ENCODE results near the gene TMPRSS4. TPM values are rescaled to one million over a fixed set of nuclear protein-coding genes. Genes with fewer than 3 reads are reported as not detected.
"Not testable (repeated sequence)": the region's sequence is repeated elsewhere in the genome, so short reads cannot be mapped to it uniquely, and the experiment has no call there.

The TMPRSS4 gene
- total RNA-seq, 2 experiments from 2014 or later: not detected

GRCh38 chr11:118057251-118058145 lies 19.4 kb upstream of the TMPRSS4 start:
- Mint-ChIP-seq H3K9me3 (no peaks in the 10 kb centered on the region), H3K4me3 (no peak overlapping the region), H3K27ac (no peak overlapping the region), H3K27me3 (ENCODE audit: low read depth) (no peaks in the 10 kb centered on the region), H3K36me3 (ENCODE audit: low read depth) (no peaks in the 10 kb centered on the region), H3K4me1 (ENCODE audit: low read depth) (peaks cover 7% of the 10 kb centered on the region)
- intact Hi-C loops (cut with micrococcal nuclease): loop anchor here (10.0 kb wide), 1 partner anchor 633 kb away; no protein-coding TSS in a partner anchor
- no peak for DNase-seq
- CTCF ChIA-PET: interaction anchor here (0.5 to 10.2 kb wide), 3 partner anchors 109 to 249 kb away, joined by 3 to 230 read pairs (median 4); no protein-coding TSS in a partner anchor

DNA sequence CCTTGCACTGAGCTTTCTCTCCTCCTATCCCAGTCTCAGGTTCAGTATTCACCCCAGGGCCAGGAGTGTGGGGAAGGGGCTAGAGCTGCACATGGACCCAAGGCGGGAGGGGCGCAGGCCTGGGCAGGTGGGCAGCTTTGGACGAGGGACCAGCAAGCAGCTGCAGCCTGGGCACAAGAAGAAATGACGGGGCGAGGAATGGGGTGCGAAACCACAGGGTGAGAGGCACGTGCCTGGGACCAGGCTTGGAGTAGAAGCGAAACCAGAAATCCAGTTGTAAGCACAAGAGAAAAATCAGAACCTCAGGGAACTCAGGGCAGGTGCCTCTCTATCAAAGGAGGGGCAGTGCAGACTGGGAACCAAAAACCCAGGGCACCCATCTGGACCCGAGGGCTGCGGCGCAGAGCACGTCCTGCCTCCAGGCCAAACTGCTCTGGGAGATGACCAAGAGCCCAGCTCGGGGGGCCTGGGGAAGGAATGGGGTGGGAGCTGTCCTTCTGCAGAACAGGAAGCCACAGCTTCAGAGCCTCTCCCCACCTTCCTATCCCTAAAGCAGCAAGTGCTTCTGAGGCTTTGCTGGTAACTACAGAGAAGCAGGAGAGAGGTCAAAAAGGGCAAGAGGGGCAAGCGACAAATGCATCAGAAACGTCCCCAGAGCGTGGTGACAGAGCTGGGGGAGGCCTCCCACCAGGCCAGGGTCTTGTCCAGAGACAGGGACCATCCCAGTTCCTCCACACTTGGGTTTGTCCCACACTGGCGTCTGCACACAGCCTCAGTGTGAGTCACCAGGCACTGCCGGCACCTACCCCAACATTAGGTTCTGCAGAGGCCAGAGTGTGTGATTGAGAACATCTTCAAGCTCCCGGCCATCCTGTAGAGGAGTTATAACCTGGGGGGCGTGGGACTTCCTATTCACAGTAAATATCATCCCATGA lies 18.3 kb upstream of the TMPRSS4 start:
- CTCF ChIA-PET: interaction anchor here (0.5 to 10.2 kb wide), 4 partner anchors 110 to 251 kb away, joined by 3 to 230 read pairs (median 4); no protein-coding TSS in a partner anchor
- no peaks in the 10 kb centered on the region for H3K9me3 Mint-ChIP-seq
- no peak overlapping the region for H3K27ac Mint-ChIP-seq
- H3K36me3 Mint-ChIP-seq (ENCODE audit: low read depth): no peaks in the 10 kb centered on the region
- no peaks in the 10 kb centered on the region for H3K4me1 Mint-ChIP-seq (ENCODE audit: low read depth)
- intact Hi-C loops (cut with micrococcal nuclease): loop anchor here (10.0 kb wide), 1 partner anchor 634 kb away; no protein-coding TSS in a partner anchor
- H3K27me3 Mint-ChIP-seq (ENCODE audit: low read depth): no peaks in the 10 kb centered on the region
- H3K4me3 Mint-ChIP-seq: no peak overlapping the region
- no peak for DNase-seq

- Mint-ChIP-seq H3K27me3 (ENCODE audit: low read depth) (no peaks in the 10 kb centered on the region), H3K4me1 (ENCODE audit: low read depth) (no peaks in the 10 kb centered on the region), H3K27ac (no peak overlapping the region), H3K4me3 (no peak overlapping the region), H3K36me3 (ENCODE audit: low read depth) (no peaks in the 10 kb centered on the region), H3K9me3 (no peaks in the 10 kb centered on the region)
- no peak for DNase-seq
- intact Hi-C loops (cut with micrococcal nuclease): loop anchor here (10.0 kb wide), 1 partner anchor 635 kb away; no protein-coding TSS in a partner anchor
- CTCF ChIA-PET: interaction anchor here (1.5 to 10.2 kb wide), 2 partner anchors 111 to 216 kb away, joined by 4 to 230 read pairs; no protein-coding TSS in a partner anchor
Observed at GRCh38 chr11:118059246-118059940, 17.5 kb upstream of the TMPRSS4 start.

DNA sequence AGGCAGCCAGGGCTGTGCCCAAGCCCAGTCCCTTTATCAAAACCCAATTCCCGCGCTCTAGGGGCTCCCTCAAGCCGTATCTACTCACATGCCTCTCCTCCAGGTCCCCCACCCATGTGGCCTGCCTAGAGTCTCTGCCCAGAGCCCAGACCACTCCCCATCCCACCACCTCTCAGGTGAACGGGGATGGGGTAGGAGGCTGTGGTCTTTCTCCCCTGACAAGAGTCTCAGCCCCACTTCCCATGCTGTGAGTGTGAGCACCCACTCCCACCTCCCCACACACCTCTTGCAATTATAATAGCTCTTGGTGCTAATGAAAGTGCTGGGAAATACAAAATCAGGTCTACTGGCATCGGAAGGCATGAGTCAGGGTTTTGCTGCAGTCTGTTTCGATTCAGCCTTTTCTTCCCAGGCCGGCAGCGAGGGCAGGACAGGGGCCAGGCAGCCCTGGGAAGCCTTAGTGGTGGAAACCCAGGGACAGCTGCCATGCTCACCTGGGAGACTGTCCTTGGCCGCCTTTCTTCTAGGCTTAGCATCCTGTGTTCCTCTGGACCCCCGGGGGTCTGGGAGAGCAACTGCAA lies 16.7 kb upstream of the TMPRSS4 start:
- CTCF ChIA-PET: interaction anchor here (1.5 to 10.2 kb wide), 2 partner anchors 112 to 217 kb away, joined by 4 to 230 read pairs; no protein-coding TSS in a partner anchor
- H3K36me3 Mint-ChIP-seq (ENCODE audit: low read depth): no peaks in the 10 kb centered on the region

GRCh38 chr11:118060869-118061268 lies 16.0 kb upstream of the TMPRSS4 start:
- no peaks in the 10 kb centered on the region for H3K27me3 Mint-ChIP-seq (ENCODE audit: low read depth)
- H3K4me1 Mint-ChIP-seq (ENCODE audit: low read depth): no peaks in the 10 kb centered on the region
- H3K27ac Mint-ChIP-seq: no peak overlapping the region
- H3K9me3 Mint-ChIP-seq: no peaks in the 10 kb centered on the region
- CTCF ChIA-PET: interaction anchor here (2.2 to 2.4 kb wide), 2 partner anchors 8 to 114 kb away, joined by 6 to 7 read pairs; no protein-coding TSS in a partner anchor
- no peaks in the 10 kb centered on the region for H3K36me3 Mint-ChIP-seq (ENCODE audit: low read depth)
- H3K4me3 Mint-ChIP-seq: no peak overlapping the region
- intact Hi-C loops (cut with micrococcal nuclease): no loop called here
- DNase-seq: no peak

More for the DNA sequence above, 16.7 kb upstream of the TMPRSS4 start:
- no peak overlapping the region for H3K4me3 Mint-ChIP-seq
- no peaks in the 10 kb centered on the region for H3K27me3 Mint-ChIP-seq (ENCODE audit: low read depth)
- no peaks in the 10 kb centered on the region for H3K4me1 Mint-ChIP-seq (ENCODE audit: low read depth)
- no peak for DNase-seq
- H3K27ac Mint-ChIP-seq: no peak overlapping the region
- H3K9me3 Mint-ChIP-seq: no peaks in the 10 kb centered on the region
- intact Hi-C loops (cut with micrococcal nuclease): no loop called here

GRCh38 chr11:118061586-118062125 lies 15.2 kb upstream of the TMPRSS4 start:
- no peak for DNase-seq
- Mint-ChIP-seq H3K4me3 (no peak overlapping the region), H3K4me1 (ENCODE audit: low read depth) (no peaks in the 10 kb centered on the region), H3K9me3 (no peaks in the 10 kb centered on the region), H3K36me3 (ENCODE audit: low read depth) (no peaks in the 10 kb centered on the region), H3K27ac (no peak overlapping the region), H3K27me3 (ENCODE audit: low read depth) (no peaks in the 10 kb centered on the region)
- intact Hi-C loops (cut with micrococcal nuclease): no loop called here
- CTCF ChIA-PET: interaction anchor here (0.5 to 2.4 kb wide), 4 partner anchors 9 to 923 kb away, joined by 3 to 7 read pairs (median 6); no protein-coding TSS in a partner anchor

DNA sequence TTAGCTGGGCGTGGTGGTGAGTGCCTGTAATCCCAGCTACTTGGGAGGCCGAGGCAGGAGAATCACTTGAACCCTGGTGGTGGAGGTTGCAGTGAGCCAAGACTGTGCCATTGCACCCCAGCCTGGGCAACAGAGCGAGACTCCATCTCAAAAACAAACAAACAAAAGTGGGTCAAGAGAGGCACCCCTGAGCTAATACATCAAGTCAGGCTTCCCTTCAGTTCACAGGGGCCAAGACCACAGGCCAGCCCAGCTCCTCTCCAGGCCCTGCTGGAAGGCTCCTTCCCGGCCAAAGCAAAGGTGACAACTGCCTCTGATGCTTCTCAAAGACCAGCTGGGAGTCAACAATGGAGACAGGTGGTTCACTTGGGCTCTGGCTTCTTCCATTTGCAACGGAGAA lies 14.7 kb upstream of the TMPRSS4 start:
- H3K4me3 Mint-ChIP-seq; H3K27ac Mint-ChIP-seq; H3K9me3 Mint-ChIP-seq; intact Hi-C loops (cut with micrococcal nuclease); DNase-seq; H3K27me3 Mint-ChIP-seq (ENCODE audit: low read depth); H3K36me3 Mint-ChIP-seq (ENCODE audit: low read depth); H3K4me1 Mint-ChIP-seq (ENCODE audit: low read depth): not testable (repeated sequence)
- CTCF ChIA-PET: interaction anchor here (1.4 to 2.4 kb wide), 3 partner anchors 9 to 255 kb away, joined by 5 to 7 read pairs (median 6); no protein-coding TSS in a partner anchor

GRCh38 chr11:118062631-118063030 lies 14.2 kb upstream of the TMPRSS4 start:
- H3K4me3 Mint-ChIP-seq; intact Hi-C loops (cut with micrococcal nuclease); DNase-seq; H3K4me1 Mint-ChIP-seq (ENCODE audit: low read depth); H3K36me3 Mint-ChIP-seq (ENCODE audit: low read depth); H3K27me3 Mint-ChIP-seq (ENCODE audit: low read depth); H3K9me3 Mint-ChIP-seq; H3K27ac Mint-ChIP-seq: not testable (repeated sequence)
- CTCF ChIA-PET: interaction anchor here (1.4 to 2.4 kb wide), 3 partner anchors 9 to 255 kb away, joined by 5 to 7 read pairs (median 6); no protein-coding TSS in a partner anchor

DNA sequence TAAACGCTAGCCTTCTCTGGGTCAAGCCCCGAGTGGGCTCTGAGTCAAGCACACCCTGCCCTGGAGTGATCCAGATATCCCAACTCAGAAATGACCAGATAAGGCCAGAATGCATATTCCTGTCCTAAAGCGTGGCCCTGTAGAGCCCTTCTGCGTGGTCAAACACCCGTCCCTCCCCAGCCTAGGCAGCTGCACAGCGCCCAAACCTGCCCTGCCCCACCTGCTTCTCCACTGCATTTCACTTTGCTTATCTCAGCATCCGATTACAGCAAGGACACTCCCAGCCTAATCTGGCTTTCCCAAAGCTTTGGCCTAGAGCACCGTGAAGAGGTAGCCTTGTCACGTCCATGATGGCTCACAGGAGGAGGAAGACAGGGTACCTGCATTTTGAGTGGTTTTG lies 11.9 kb upstream of the TMPRSS4 start:
- CTCF ChIA-PET: no interaction called here
- intact Hi-C loops (cut with micrococcal nuclease): no loop called here
- H3K9me3 Mint-ChIP-seq: no peaks in the 10 kb centered on the region
- no peaks in the 10 kb centered on the region for H3K27me3 Mint-ChIP-seq (ENCODE audit: low read depth)
- no peak overlapping the region for H3K4me3 Mint-ChIP-seq
- H3K4me1 Mint-ChIP-seq (ENCODE audit: low read depth): no peaks in the 10 kb centered on the region
- H3K27ac Mint-ChIP-seq: no peak overlapping the region
- DNase-seq: no peak
- H3K36me3 Mint-ChIP-seq (ENCODE audit: low read depth): no peaks in the 10 kb centered on the region

DNA sequence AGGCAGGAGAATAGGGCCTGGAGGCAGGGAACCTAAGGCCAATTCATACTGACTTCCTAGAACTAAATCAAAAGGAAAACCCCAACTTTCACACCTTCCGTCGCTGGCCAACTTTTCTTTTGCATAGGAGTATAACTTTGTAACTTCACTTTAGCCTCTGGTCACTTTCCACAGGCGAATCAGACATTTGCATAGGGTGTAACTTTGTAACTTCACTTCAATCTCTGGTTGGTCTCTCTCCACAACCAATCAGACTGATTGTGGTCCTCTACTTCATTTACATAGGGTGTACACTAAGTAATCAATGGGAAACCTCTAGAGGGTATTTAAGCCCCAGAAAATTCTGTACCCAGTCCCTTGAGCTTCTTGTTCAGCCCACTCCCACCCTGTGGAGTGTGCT lies 11.5 kb upstream of the TMPRSS4 start:
- H3K4me1 Mint-ChIP-seq (ENCODE audit: low read depth): no peaks in the 10 kb centered on the region
- H3K36me3 Mint-ChIP-seq (ENCODE audit: low read depth): no peaks in the 10 kb centered on the region
- intact Hi-C loops (cut with micrococcal nuclease): no loop called here
- H3K4me3 Mint-ChIP-seq: no peak overlapping the region
- no peaks in the 10 kb centered on the region for H3K27me3 Mint-ChIP-seq (ENCODE audit: low read depth)
- DNase-seq: no peak
- CTCF ChIA-PET: no interaction called here
- no peaks in the 10 kb centered on the region for H3K9me3 Mint-ChIP-seq
- H3K27ac Mint-ChIP-seq: no peak overlapping the region

DNA sequence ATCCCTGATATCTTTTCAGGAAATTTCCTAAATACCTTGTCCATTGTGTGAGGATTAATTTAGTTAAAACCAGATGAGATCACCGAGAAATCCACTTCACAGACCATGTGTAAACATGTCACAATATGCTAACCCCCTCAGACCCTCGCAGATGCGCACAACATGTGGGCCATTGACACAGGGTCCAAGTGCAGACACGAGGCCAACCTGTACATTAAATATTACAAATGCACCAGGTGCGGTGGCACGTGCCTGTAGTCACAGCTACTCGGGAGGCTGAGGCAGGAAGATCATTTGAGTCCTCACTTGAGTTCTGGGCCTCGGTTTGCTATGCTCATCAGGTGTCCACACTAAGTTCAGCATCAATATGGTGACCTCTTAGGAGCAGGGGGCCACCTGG lies 9.9 kb upstream of the TMPRSS4 start:
- no peaks in the 10 kb centered on the region for H3K36me3 Mint-ChIP-seq (ENCODE audit: low read depth)
- DNase-seq: no peak
- CTCF ChIA-PET: no interaction called here

More for the DNA sequence above, 9.9 kb upstream of the TMPRSS4 start:
- intact Hi-C loops (cut with micrococcal nuclease): no loop called here
- no peaks in the 10 kb centered on the region for H3K9me3 Mint-ChIP-seq
- no peaks in the 10 kb centered on the region for H3K27me3 Mint-ChIP-seq (ENCODE audit: low read depth)
- no peak overlapping the region for H3K27ac Mint-ChIP-seq
- no peaks in the 10 kb centered on the region for H3K4me1 Mint-ChIP-seq (ENCODE audit: low read depth)
- no peak overlapping the region for H3K4me3 Mint-ChIP-seq
